HG03066 (cell line): ENCODE results near the gene CCDC83.
A peak's percentile ranks its signal among the peaks of the same experiment; 100 is the strongest.
"Not testable (repeated sequence)": the region's sequence is repeated elsewhere in the genome, so short reads cannot be mapped to it uniquely, and the experiment has no call there.

ENCODE experiments used
- ATAC-seq: cut with Tn5 transposase; IDR thresholded peaks from one replicate; pipeline ENCODE4 v1.9.1; 2021; ENCODE audit warnings: low read depth; ENCODE audit not compliant: unreplicated experiment

CCDC83 gene

GRCh38 chr11:85835263-85835662 lies 19.9 kb upstream of the CCDC83 start:
- no peak for ATAC-seq

- ATAC-seq, result no peak
Measured at GRCh38 chr11:85835729-85836128, 19.5 kb upstream of the CCDC83 start.

- ATAC-seq, result not testable (repeated sequence)
Measured at GRCh38 chr11:85840932-85841331, 14.3 kb upstream of the CCDC83 start.

DNA sequence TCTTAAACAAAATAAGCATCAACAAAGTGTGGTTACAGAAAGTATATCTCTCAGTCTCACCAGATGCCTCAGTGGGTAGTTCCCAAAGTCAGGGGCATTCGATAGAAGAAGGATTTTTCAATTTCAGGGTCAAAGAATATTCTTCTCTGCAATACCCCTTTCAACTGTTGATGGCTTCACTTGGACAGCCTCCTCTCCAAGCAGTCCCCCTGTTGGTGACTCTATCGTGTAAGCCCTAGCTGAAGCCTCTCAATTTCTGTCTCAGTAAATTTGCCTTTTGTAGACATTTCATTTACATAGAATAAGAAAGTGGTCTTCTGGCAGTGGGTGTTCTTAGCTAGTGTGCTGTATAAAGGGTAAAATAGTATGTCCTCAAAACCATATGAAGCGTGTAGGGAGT lies 11.3 kb upstream of the CCDC83 start:
- ATAC-seq, result no peak

- no peak for ATAC-seq
Measured at GRCh38 chr11:85844439-85845123, 10.6 kb upstream of the CCDC83 start.

DNA sequence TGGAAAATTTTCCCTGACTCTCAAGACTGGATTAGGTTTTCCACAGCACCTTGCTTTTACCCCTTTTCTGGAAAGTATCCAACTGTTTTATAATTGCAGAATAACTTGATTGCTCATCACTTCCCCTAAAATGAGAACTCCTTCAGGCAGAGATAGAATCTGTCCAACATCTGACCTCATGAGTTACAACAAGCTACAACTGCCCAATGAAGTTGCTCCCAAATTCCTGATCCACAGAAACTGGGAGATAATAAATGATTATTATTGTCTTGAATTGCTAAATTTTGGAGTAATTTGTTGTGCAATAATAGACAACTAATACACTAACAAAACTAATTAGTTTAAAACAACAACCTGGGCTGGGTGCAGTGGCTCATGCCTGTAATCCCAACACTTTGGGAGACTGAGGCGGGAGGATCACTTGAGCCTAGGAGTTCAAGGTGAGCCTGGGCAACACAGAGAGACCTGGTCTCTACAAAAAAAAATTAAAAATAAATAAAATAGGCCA lies 10.0 kb upstream of the CCDC83 start:
- no peak for ATAC-seq

- no peak for ATAC-seq
Measured at GRCh38 chr11:85847436-85847835, 7.7 kb upstream of the CCDC83 start.

DNA sequence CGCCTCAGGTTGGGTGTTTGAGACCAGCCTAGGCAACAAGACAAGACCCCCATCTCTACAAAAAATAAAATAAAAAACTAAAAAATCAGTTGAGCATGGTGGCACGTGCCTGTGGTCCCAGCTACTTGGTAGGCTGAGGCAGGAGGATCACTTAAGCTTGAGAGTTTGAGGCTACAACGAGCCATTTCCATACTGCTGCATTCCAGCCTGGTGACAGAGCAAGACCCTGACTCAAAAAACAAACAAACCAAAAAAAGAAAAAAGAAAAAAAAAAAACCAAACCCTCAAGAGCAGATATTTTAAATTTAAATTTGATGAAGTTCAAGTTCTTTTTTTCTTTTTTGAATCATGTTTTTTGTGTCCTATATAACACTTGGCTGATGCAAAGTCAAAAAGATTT lies 7.2 kb upstream of the CCDC83 start:
- ATAC-seq, result no peak

GRCh38 chr11:85848556-85848955 lies 6.6 kb upstream of the CCDC83 start:
- no peak for ATAC-seq

DNA sequence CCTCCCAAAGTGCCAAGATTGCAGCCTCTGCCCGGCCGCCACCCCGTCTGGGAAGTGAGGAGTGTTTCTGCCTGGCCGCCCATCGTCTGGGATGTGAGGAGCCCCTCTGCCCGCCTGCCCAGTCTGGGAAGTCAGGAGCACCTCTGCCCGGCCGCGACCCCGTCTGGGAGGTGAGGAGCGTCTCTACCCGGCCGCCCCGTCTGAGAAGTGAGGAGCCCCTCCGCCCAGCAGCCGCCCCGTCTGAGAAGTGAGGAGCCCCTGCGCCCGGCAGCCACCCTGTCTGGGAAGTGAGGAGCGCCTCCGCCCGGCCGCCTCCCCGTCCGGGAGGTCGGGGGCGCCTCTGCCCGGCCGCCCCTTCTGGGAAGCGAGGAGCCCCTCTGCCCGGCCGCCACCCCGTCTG lies 2.4 kb upstream of the CCDC83 start:
- ATAC-seq, result not testable (repeated sequence)

DNA sequence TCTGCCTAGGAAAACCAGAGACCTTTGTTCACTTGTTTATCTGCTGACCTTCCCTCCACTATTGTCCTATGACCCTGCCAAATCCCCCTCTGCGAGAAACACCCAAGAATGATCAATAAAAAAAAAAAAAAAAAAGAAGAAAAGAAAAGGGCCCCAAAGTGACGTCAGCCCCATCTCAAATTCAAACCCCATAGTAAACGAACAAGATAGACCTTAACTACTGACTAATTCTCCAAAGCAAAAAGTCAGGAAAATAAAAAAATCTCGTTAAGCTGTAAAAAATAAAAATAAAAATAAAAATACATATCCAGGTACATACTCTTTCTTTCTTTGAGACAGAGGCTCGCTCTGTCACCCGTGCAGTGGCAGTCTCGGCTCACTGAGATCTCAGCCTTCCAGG lies 1.6 kb upstream of the CCDC83 start:
- not testable (repeated sequence) for ATAC-seq

- no peak for ATAC-seq
Measured at GRCh38 chr11:85854212-85854556, 999 bp upstream of the CCDC83 start.

GRCh38 chr11:85854557-85855340 lies 434 bp upstream of the CCDC83 start:
- peak; percentile 100 for ATAC-seq

DNA sequence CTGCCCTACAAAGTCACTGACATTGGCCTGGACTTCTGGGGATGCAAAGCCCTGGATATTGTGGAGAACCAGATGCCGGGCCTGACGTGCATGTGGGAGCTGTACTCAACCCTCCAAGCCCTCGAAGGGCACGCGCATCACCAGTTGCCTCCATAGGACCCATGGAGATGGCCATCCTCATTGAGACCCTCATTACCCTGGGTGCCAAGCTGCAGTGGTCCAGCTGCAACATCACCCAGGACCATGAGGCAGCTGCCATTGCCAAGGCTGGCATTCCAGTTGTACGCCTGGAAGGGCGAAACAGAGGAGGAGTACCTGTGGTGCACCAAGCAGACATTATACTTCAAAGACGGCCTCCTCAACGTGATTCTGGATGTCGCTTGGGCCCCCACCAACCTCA lies 1.9 kb downstream of the CCDC83 start:
- ATAC-seq, result no peak

DNA sequence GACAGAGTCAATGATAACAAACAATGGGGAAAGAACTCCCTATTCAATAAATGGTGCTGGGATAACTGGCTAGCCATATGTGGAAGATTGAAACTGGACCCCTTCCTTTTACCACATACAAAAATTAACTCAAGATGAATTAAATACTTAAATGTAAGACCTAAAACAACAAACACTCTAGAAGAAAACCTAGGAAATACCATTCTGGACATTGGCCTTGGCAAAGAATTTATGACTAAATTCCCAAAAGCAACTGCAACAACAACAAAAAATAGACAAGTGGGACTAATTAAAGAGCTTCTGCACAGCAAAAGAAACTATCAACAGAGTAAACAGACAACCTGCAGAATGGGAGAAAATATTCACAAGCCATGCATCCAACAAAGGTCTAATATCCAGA lies 4.4 kb downstream of the CCDC83 start:
- not testable (repeated sequence) for ATAC-seq

- no peak for ATAC-seq
Measured at GRCh38 chr11:85863855-85864254, 8.7 kb downstream of the CCDC83 start.

DNA sequence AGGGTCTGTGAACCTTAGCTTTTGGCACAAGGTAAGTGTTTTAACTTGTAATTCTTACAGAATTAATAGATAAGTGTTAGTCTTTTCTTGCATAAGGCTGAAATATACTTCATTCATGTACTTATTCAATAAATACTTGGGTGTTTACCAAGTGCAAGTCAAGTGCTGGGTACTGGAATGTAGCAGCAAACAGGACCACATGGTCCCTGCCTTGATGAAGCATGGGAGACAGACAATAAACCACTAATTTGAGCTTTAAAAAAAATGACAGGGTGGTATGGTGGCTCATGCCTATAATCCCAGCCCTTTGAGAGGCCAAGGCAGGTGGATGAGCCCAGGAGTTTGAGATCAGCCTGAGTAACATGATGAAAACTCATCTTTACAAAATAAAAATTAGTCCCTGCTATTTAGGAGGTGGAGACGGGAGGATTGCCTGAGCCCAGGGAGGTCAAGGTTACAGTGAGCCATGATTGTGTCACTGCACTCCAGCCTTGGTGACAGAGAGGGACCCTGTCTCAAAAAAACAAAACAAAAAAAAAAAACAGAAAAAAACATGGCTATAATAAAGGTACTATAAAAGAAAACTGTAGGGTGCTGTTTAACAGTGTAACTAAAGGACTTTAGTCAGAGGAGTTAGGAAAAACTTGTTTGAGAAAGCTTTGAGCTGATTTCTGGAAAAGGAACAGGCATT lies 11.1 kb downstream of the CCDC83 start:
- ATAC-seq, result no peak

- ATAC-seq, result no peak
Measured at GRCh38 chr11:85867751-85868150, 12.6 kb downstream of the CCDC83 start.

GRCh38 chr11:85869781-85870180 lies 14.6 kb downstream of the CCDC83 start:
- ATAC-seq, result no peak

- no peak for ATAC-seq
Measured at GRCh38 chr11:85874265-85874664, 19.1 kb downstream of the CCDC83 start.

DNA sequence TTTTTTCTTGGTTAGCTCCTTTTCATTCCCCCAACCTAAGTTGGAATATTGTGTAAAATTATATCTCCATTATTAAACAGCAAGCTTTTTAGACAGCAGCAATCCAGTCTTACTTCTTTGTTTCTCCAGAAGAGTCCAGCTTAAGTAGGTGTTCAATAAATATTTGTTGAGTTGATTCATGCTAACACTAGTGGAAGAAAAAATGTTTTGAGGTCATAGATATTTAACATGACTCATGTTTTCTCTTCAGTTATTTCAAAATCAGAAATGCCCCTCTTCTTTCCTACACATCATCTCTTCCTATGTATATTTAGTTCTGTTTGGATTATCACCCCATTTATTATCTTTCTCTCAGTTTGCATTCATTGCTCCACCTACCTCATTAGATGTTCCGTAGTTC lies 20.3 kb downstream of the CCDC83 start:
- no peak for ATAC-seq
